HL-60 (cell line): ENCODE data around the gene DNAJC12.

Experiments
- CTCF ChIP-seq: IDR thresholded peaks from one replicate; pipeline ENCODE4 v1.5.1; 2011; ENCODE audit warnings: low read length, control low read depth, inconsistent platforms; ENCODE audit not compliant: insufficient read depth
- GABPA ChIP-seq: IDR thresholded peaks from 2 replicates; pipeline ENCODE4 v1.6.1; 2012; ENCODE audit warnings: low read depth
- POLR2AphosphoS5 ChIP-seq: IDR thresholded peaks from 2 replicates; pipeline ENCODE4 v1.6.1; 2012; ENCODE audit warnings: low read depth

- TF ChIP-seq GABPA: no peak
- no peak for TF ChIP-seq CTCF
- TF ChIP-seq POLR2AphosphoS5: no peak
Measured at GRCh38 chr10:67837541-67838314, at the start of gene DNAJC12.
